ENCODE measurements around the gene ANKHD1. TPM values are rescaled to one million over a fixed set of nuclear protein-coding genes. Genes with fewer than 3 reads are reported as not detected.

Gene ANKHD1
- total RNA-seq, 6 experiments from 2014 or later = 35.4 to 49.7 (median 41.5) TPM

DNA sequence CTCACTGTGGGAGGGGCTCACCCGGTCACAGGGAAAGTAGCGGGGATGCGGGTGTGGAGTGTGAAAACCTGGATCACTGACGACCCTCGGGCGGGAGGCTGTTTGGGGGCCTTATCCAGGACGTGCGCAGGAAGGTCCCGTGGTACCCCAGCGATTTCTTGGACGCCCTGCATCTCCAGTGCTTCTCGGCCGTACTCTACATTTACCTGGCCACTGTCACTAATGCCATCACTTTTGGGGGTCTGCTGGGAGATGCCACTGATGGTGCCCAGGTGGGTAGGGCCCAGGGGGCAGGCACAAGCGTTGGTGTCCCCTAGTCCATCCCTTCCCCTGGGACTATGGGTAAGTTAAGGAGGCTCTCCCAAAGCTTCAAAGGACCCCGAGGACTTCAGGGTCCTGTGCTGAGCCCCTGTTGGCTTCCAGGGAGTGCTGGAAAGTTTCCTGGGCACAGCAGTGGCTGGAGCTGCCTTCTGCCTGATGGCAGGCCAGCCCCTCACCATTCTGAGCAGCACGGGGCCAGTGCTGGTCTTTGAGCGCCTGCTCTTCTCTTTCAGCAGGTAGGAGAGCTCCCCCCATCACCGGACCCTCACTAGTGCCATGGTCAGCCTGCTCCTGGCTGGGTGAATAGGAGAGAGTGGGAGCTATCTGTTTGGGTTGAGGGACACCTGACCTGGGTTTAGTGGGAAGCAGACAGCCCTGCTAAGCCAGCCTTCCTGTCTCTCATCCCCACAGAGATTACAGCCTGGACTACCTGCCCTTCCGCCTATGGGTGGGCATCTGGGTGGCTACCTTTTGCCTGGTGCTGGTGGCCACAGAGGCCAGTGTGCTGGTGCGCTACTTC lies 37.8 kb upstream of the ANKHD1 start:
- Mint-ChIP-seq H3K9me3 (no peaks in the 10 kb centered on the region), H3K27ac (no peak overlapping the region), H3K27me3 (ENCODE audit: insufficient read depth) (peaks cover 4% of the 10 kb centered on the region), H3K4me1 (ENCODE audit: low read depth) (peaks cover 6% of the 10 kb centered on the region), H3K4me3 (no peak overlapping the region; the same call in 1 of the 2 replicates), H3K36me3 (ENCODE audit: low read depth) (no peaks in the 10 kb centered on the region)
- DNase-seq = no peak
- TF ChIP-seq, protein P1, sequence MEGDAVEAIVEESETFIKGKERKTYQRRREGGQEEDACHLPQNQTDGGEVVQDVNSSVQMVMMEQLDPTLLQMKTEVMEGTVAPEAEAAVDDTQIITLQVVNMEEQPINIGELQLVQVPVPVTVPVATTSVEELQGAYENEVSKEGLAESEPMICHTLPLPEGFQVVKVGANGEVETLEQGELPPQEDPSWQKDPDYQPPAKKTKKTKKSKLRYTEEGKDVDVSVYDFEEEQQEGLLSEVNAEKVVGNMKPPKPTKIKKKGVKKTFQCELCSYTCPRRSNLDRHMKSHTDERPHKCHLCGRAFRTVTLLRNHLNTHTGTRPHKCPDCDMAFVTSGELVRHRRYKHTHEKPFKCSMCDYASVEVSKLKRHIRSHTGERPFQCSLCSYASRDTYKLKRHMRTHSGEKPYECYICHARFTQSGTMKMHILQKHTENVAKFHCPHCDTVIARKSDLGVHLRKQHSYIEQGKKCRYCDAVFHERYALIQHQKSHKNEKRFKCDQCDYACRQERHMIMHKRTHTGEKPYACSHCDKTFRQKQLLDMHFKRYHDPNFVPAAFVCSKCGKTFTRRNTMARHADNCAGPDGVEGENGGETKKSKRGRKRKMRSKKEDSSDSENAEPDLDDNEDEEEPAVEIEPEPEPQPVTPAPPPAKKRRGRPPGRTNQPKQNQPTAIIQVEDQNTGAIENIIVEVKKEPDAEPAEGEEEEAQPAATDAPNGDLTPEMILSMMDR (IDR thresholded peaks at IDR 0.05) = no peak

DNA sequence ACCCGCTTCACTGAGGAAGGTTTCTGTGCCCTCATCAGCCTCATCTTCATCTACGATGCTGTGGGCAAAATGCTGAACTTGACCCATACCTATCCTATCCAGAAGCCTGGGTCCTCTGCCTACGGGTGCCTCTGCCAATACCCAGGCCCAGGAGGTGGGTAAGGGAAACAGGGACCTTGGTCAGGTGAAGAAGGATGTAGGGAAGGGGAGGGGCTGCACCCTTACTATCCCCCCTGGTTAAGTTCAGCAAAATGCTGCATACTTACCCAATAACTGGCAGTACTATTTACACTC lies 37.2 kb upstream of the ANKHD1 start:
- H3K27ac Mint-ChIP-seq = no peak overlapping the region
- no peaks in the 10 kb centered on the region for H3K36me3 Mint-ChIP-seq (ENCODE audit: low read depth)
- H3K4me1 Mint-ChIP-seq (ENCODE audit: low read depth) = peaks cover 5% of the 10 kb centered on the region; the same call in 1 of the 2 replicates
- H3K27me3 Mint-ChIP-seq (ENCODE audit: insufficient read depth) = peaks cover 5% of the 10 kb centered on the region
- no peak overlapping the region for H3K4me3 Mint-ChIP-seq
- H3K9me3 Mint-ChIP-seq = no peaks in the 10 kb centered on the region
- TF ChIP-seq, protein P1 (IDR thresholded peaks at IDR 0.05) = no peak
- no peak for DNase-seq

DNA sequence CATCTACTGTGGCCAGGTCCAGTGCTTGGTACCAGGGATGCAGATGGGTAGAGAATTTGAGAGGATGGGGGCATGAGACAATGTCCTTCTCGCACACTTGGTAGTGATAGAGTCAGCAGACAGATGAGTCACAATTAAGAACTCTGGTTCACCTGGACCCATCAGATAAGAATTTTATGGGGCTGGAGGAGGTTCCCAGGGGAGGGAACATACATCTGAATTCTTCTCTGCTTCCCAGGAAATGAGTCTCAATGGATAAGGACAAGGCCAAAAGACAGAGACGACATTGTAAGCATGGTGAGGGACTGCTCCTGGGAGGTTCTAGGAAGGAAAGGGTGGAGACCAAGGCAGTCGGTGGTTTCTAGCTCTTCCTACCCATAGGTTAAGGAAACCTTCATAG lies 36.4 kb upstream of the ANKHD1 start:
- Mint-ChIP-seq H3K36me3 (ENCODE audit: low read depth) (no peaks in the 10 kb centered on the region), H3K4me3 (no peak overlapping the region), H3K27me3 (ENCODE audit: insufficient read depth) (peaks cover 5% of the 10 kb centered on the region), H3K4me1 (ENCODE audit: low read depth) (peaks cover 5% of the 10 kb centered on the region; the same call in 1 of the 2 replicates), H3K9me3 (no peaks in the 10 kb centered on the region), H3K27ac (no peak overlapping the region)
- TF ChIP-seq, protein P1 (IDR thresholded peaks at IDR 0.05) = no peak
- no peak for DNase-seq

DNA sequence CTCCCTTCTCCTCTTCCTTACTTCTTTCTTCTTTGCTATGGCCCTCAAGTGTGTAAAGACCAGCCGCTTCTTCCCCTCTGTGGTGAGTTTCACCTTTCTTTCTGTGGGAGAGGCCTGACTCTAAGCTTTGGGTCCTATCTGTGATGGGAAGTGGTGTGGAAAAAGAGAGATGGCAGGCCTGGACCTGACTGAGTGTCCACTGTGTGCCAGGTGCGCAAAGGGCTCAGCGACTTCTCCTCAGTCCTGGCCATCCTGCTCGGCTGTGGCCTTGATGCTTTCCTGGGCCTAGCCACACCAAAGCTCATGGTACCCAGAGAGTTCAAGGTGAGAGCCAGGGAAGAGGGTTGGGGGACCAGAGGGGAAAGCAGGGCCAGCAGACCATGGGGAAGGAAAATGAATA lies 35.7 kb upstream of the ANKHD1 start:
- TF ChIP-seq, protein P1 (IDR thresholded peaks at IDR 0.05) = no peak

DNA sequence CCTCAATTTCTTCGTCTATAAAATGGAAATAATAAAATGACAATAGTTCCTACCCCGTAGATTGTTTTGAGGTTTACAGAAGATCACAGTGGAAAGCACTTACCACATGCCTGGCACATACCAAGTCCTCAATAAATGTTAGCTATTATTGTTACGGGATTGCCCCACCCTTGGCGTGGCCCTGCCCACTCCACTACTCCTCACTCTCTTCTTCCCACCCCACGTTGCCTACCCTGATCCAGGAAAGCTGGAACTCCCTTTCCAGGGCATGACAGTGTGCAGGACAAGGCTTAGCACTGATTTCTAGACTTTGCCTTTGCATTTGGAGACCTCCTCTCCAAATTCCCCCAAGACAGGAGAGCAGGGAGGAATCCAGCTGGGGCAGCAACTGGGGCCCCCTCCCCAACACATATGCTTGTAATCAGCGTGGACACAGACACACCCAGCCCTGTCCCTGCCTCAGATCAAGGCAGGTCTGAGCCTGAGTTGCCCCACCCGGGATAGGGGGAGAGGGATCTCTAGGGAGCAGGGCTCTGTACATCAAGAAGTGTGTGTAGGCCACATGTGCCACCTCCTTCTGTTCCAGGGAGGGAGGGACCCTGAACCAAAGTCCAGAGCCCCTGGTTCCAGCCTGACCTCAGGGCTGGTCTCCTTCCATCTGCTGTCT lies 34.9 kb upstream of the ANKHD1 start:
- DNase-seq = no peak
- no peak overlapping the region for H3K4me3 Mint-ChIP-seq
- H3K9me3 Mint-ChIP-seq = no peaks in the 10 kb centered on the region
- H3K36me3 Mint-ChIP-seq (ENCODE audit: low read depth) = no peaks in the 10 kb centered on the region
- TF ChIP-seq, protein P1 (IDR thresholded peaks at IDR 0.05) = no peak
- H3K27ac Mint-ChIP-seq = no peak overlapping the region
- H3K4me1 Mint-ChIP-seq (ENCODE audit: low read depth) = peaks cover 5% of the 10 kb centered on the region; the same call in 1 of the 2 replicates
- peaks cover 5% of the 10 kb centered on the region for H3K27me3 Mint-ChIP-seq (ENCODE audit: insufficient read depth)

More for the DNA sequence above, 35.7 kb upstream of the ANKHD1 start:
- Mint-ChIP-seq H3K4me1 (ENCODE audit: low read depth) (peaks cover 5% of the 10 kb centered on the region; the same call in 1 of the 2 replicates), H3K9me3 (no peaks in the 10 kb centered on the region), H3K4me3 (no peak overlapping the region), H3K27me3 (ENCODE audit: insufficient read depth) (peaks cover 5% of the 10 kb centered on the region), H3K36me3 (ENCODE audit: low read depth) (no peaks in the 10 kb centered on the region), H3K27ac (no peak overlapping the region)
- no peak for DNase-seq
